Astrocyte (in vitro differentiated cells and primary cell): ENCODE results near the gene VWF.

Experiments
- EZH2 ChIP-seq: IDR thresholded peaks from 2 replicates; pipeline ENCODE4 v1.6.1; 2012; ENCODE audit warnings: mild to moderate bottlenecking, low read length, inconsistent platforms; ENCODE audit not compliant: insufficient read depth
- TF ChIP-seq, protein P1 (sequence below): IDR thresholded peaks from 2 replicates; pipeline ENCODE4 v1.5.1; 2011; ENCODE audit warnings: low read depth, mild to moderate bottlenecking, inconsistent platforms, low read length, moderate library complexity; ENCODE audit not compliant: insufficient read depth

DNA sequence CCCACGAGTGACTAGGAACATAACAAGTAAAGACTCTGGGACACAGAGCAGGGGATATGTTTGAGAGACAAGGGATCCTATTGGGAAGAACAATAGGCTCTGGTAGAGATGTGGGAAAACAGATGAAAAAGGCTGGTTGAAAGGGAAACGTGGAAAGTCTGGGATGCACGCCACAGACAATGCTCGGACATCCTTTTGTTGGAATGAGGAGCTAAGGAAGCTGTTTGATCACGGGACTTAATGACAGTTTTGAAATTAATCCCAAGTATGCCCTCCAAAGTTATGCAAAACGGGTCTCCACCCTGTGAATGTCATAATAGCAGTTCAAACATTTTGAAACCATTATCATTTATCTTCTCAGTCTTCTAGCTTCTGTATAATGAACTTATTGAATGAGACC is 147.8 kb downstream of the VWF start:
- TF ChIP-seq, protein P1, sequence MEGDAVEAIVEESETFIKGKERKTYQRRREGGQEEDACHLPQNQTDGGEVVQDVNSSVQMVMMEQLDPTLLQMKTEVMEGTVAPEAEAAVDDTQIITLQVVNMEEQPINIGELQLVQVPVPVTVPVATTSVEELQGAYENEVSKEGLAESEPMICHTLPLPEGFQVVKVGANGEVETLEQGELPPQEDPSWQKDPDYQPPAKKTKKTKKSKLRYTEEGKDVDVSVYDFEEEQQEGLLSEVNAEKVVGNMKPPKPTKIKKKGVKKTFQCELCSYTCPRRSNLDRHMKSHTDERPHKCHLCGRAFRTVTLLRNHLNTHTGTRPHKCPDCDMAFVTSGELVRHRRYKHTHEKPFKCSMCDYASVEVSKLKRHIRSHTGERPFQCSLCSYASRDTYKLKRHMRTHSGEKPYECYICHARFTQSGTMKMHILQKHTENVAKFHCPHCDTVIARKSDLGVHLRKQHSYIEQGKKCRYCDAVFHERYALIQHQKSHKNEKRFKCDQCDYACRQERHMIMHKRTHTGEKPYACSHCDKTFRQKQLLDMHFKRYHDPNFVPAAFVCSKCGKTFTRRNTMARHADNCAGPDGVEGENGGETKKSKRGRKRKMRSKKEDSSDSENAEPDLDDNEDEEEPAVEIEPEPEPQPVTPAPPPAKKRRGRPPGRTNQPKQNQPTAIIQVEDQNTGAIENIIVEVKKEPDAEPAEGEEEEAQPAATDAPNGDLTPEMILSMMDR: no peak
- TF ChIP-seq EZH2: no peak
